HEK293 (cell line): Measurements from ENCODE around the gene ARPIN.

ENCODE experiments used
- CTCF ChIA-PET: fragments of 350-600 bp; formaldehyde crosslinking; extraction: SDS; loops from one replicate; lab custom pipeline; 2021; ENCODE audit warnings: antibody characterized with exemption; lab: Yijun Ruan, JAX
- POLR2A ChIA-PET: fragments of 300-600 bp; formaldehyde crosslinking; extraction: SDS; loops from one replicate; lab custom pipeline; 2020; ENCODE audit warnings: antibody characterized with exemption, inconsistent platforms; lab: Yijun Ruan, JAX
- H3K27ac ChIP-seq: fragments of 200-500 bp; sonication (Bioruptor generic); 2 replicates; pipeline ENCODE4 v1.5.1; 2014; ENCODE audit warnings: low read depth, low read length, control low read depth, inconsistent platforms; ENCODE audit errors: extremely low read depth
- H3K36me3 ChIP-seq, 2 experiments: fragments of 200-500 bp in 1 of 2; sonication (Bioruptor generic) in 1 of 2; 1 replicate in 1 of 2; 2 replicates in 1 of 2; pipeline ENCODE4 v1.5.1; 2014 to 2017; ENCODE audit warnings: inconsistent platforms in 2 of 2, low read length in 2 of 2; ENCODE audit not compliant: control insufficient read depth in 2 of 2, insufficient read depth in 1 of 2
- H3K4me1 ChIP-seq: fragments of 200-500 bp; sonication (Bioruptor generic); 2 replicates; pipeline ENCODE4 v1.5.1; 2014; ENCODE audit warnings: mild to moderate bottlenecking, low read length, inconsistent platforms; ENCODE audit not compliant: control insufficient read depth, insufficient read depth
- H3K4me3 ChIP-seq: 2 replicates; pipeline ENCODE4 v1.5.1; 2011; ENCODE audit warnings: low read depth, mild to moderate bottlenecking, control low read depth, low read length, moderate library complexity
- H3K9me3 ChIP-seq: fragments of 200-500 bp; sonication (Bioruptor generic); 2 replicates; pipeline ENCODE4 v1.5.1; 2014; ENCODE audit warnings: low read depth, low read length, inconsistent platforms; ENCODE audit not compliant: control insufficient read depth, insufficient read depth
- CTCF ChIP-seq: fragments of 450-650 bp; formaldehyde crosslinking; IDR thresholded peaks from 2 replicates; pipeline ENCODE4 v1.5.1; 2016; ENCODE audit warnings: missing biosample characterization, missing genetic modification characterization
- GLIS2 ChIP-seq: fragments of 450-650 bp; formaldehyde crosslinking; IDR thresholded peaks from 2 replicates; pipeline ENCODE4 v1.5.1; 2016; ENCODE audit warnings: missing biosample characterization, missing genetic modification characterization
- INSM2 ChIP-seq: fragments of 450-650 bp; formaldehyde crosslinking; IDR thresholded peaks from 2 replicates; pipeline ENCODE4 v1.5.1; 2016; ENCODE audit warnings: missing biosample characterization, missing genetic modification characterization
- KLF16 ChIP-seq: fragments of 450-650 bp; formaldehyde crosslinking; IDR thresholded peaks from 2 replicates; pipeline ENCODE4 v1.5.1; 2017; ENCODE audit warnings: missing biosample characterization, missing genetic modification characterization
- MZF1 ChIP-seq: fragments of 450-650 bp; formaldehyde crosslinking; IDR thresholded peaks from 2 replicates; pipeline ENCODE4 v1.5.1; 2017; ENCODE audit warnings: missing biosample characterization, missing genetic modification characterization, borderline replicate concordance
- TRIM28 ChIP-seq: IDR thresholded peaks from 2 replicates; pipeline ENCODE4 v1.6.1; 2011; ENCODE audit warnings: low read length, control low read depth, borderline replicate concordance
- ZFHX2 ChIP-seq: fragments of 450-650 bp; formaldehyde crosslinking; conservative IDR thresholded peaks from 2 replicates; pipeline ENCODE4 v1.5.1; 2016; ENCODE audit warnings: missing biosample characterization, missing genetic modification characterization
- ZNF121 ChIP-seq: fragments of 450-650 bp; formaldehyde crosslinking; IDR thresholded peaks from 2 replicates; pipeline ENCODE4 v1.5.1; 2016; ENCODE audit warnings: missing biosample characterization, missing genetic modification characterization
- ZNF146 ChIP-seq: fragments of 450-650 bp; formaldehyde crosslinking; IDR thresholded peaks from 2 replicates; pipeline ENCODE4 v1.5.1; 2016; ENCODE audit warnings: missing biosample characterization, missing genetic modification characterization
- ZNF2 ChIP-seq: fragments of 450-650 bp; formaldehyde crosslinking; IDR thresholded peaks from 2 replicates; pipeline ENCODE4 v1.5.1; 2016; ENCODE audit warnings: missing biosample characterization, missing genetic modification characterization
- ZNF211 ChIP-seq: fragments of 450-650 bp; formaldehyde crosslinking; IDR thresholded peaks from 2 replicates; pipeline ENCODE4 v1.5.1; 2016; ENCODE audit warnings: low read depth, missing biosample characterization, missing genetic modification characterization
- ZNF341 ChIP-seq: fragments of 450-650 bp; formaldehyde crosslinking; IDR thresholded peaks from 2 replicates; pipeline ENCODE4; 2016; ENCODE audit warnings: low read depth, missing biosample characterization, missing genetic modification characterization
- ZNF521 ChIP-seq: fragments of 450-650 bp; formaldehyde crosslinking; IDR thresholded peaks from 2 replicates; pipeline ENCODE4 v1.5.1; 2017; ENCODE audit warnings: missing biosample characterization, mild to moderate bottlenecking, missing genetic modification characterization
- ZNF555 ChIP-seq: fragments of 450-650 bp; formaldehyde crosslinking; conservative IDR thresholded peaks from 2 replicates; pipeline ENCODE4 v1.5.1; 2017; ENCODE audit warnings: missing biosample characterization, mild to moderate bottlenecking, missing genetic modification characterization, inconsistent platforms
- ZNF610 ChIP-seq: fragments of 450-650 bp; formaldehyde crosslinking; IDR thresholded peaks from 2 replicates; pipeline ENCODE4 v1.5.1; 2016; ENCODE audit warnings: missing biosample characterization, missing genetic modification characterization, borderline replicate concordance
- ZNF621 ChIP-seq: fragments of 450-650 bp; formaldehyde crosslinking; IDR thresholded peaks from 2 replicates; pipeline ENCODE4 v1.5.1; 2017; ENCODE audit warnings: missing biosample characterization, missing genetic modification characterization
- ZNF76 ChIP-seq: fragments of 450-650 bp; formaldehyde crosslinking; IDR thresholded peaks from 2 replicates; pipeline ENCODE4; 2016; ENCODE audit warnings: low read depth, missing biosample characterization, missing genetic modification characterization, borderline replicate concordance
- ZNF768 ChIP-seq: fragments of 450-650 bp; formaldehyde crosslinking; IDR thresholded peaks from 2 replicates; pipeline ENCODE4 v1.5.1; 2018; ENCODE audit warnings: missing biosample characterization, mild to moderate bottlenecking, missing genetic modification characterization
- ZNF777 ChIP-seq: fragments of 450-650 bp; formaldehyde crosslinking; IDR thresholded peaks from 2 replicates; pipeline ENCODE4 v1.5.1; 2017; ENCODE audit warnings: missing biosample characterization, missing genetic modification characterization, borderline replicate concordance
- ZNF791 ChIP-seq: fragments of 450-650 bp; formaldehyde crosslinking; IDR thresholded peaks from 2 replicates; pipeline ENCODE4 v1.5.1; 2016; ENCODE audit warnings: missing biosample characterization, missing genetic modification characterization
- ZNF830 ChIP-seq: fragments of 450-650 bp; IDR thresholded peaks from 2 replicates; pipeline ENCODE4 v1.5.0; 2018; ENCODE audit warnings: missing biosample characterization, missing genetic modification characterization, low read depth, mild to moderate bottlenecking, moderate library complexity
- TF ChIP-seq, protein P1 (sequence below): fragments of 450-650 bp; formaldehyde crosslinking; IDR thresholded peaks from 2 replicates; pipeline ENCODE4 v1.5.1; 2016; ENCODE audit warnings: missing biosample characterization, missing genetic modification characterization
- TF ChIP-seq, protein P2 (sequence below): fragments of 450-650 bp; formaldehyde crosslinking; conservative IDR thresholded peaks from 2 replicates; pipeline ENCODE4 v1.5.1; 2016; ENCODE audit warnings: low read depth, missing biosample characterization, missing genetic modification characterization

ARPIN gene

GRCh38 chr15:89898614-89899294 lies 14.0 kb downstream of the ARPIN start (continued):
- TF ChIP-seq CTCF (tag by site-specific recombination) (peak; percentile 69), ZNF521 (tag by site-specific recombination) (no peak), TRIM28 (no peak), ZNF121 (tag by site-specific recombination) (peak; percentile 92)
- TF ChIP-seq, protein P1, sequence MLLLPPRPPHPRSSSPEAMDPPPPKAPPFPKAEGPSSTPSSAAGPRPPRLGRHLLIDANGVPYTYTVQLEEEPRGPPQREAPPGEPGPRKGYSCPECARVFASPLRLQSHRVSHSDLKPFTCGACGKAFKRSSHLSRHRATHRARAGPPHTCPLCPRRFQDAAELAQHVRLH (tag by site-specific recombination) = no peak

- Histone ChIP-seq H3K9me3 (no peaks in the 10 kb centered on the region), H3K4me3 (no peak overlapping the region), H3K4me1 (peaks cover under 1% of the 10 kb centered on the region; the same call in 1 of the 2 replicates), H3K36me3 (peaks cover 9 to 29% of the 10 kb centered on the region in 2 experiments), H3K27ac (no peak overlapping the region)
- POLR2A ChIA-PET = interaction anchor here (0.6 to 1.8 kb wide), 6 partner anchors 14 to 343 kb away, joined by 3 to 8 read pairs (median 3); partner anchors contain the start of gene ARPIN
- CTCF ChIA-PET = interaction anchor here (0.6 to 3.1 kb wide), 17 partner anchors 9 to 206 kb away, joined by 3 to 41 read pairs (median 4); partner anchors contain the start of gene ARPIN
- TF ChIP-seq ZNF621 (tag by site-specific recombination) (no peak), ZNF768 (tag by site-specific recombination) (no peak), ZNF791 (tag by site-specific recombination) (no peak), ZNF341 (peak; percentile 94), ZFHX2 (tag by site-specific recombination) (no peak), ZNF76 (tag by site-specific recombination) (no peak)
- TF ChIP-seq, protein P2, sequence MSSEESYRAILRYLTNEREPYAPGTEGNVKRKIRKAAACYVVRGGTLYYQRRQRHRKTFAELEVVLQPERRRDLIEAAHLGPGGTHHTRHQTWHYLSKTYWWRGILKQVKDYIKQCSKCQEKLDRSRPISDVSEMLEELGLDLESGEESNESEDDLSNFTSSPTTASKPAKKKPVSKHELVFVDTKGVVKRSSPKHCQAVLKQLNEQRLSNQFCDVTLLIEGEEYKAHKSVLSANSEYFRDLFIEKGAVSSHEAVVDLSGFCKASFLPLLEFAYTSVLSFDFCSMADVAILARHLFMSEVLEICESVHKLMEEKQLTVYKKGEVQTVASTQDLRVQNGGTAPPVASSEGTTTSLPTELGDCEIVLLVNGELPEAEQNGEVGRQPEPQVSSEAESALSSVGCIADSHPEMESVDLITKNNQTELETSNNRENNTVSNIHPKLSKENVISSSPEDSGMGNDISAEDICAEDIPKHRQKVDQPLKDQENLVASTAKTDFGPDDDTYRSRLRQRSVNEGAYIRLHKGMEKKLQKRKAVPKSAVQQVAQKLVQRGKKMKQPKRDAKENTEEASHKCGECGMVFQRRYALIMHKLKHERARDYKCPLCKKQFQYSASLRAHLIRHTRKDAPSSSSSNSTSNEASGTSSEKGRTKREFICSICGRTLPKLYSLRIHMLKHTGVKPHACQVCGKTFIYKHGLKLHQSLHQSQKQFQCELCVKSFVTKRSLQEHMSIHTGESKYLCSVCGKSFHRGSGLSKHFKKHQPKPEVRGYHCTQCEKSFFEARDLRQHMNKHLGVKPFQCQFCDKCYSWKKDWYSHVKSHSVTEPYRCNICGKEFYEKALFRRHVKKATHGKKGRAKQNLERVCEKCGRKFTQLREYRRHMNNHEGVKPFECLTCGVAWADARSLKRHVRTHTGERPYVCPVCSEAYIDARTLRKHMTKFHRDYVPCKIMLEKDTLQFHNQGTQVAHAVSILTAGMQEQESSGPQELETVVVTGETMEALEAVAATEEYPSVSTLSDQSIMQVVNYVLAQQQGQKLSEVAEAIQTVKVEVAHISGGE (tag by site-specific recombination) = no peak
Observed at GRCh38 chr15:89898146-89898545, 14.6 kb downstream of the ARPIN start.

GRCh38 chr15:89893696-89894447 lies 18.9 kb downstream of the ARPIN start, which contains the start of gene AP3S2:
Gene AP3S2, minus strand, starts transcription at chr15:89893994. Its CDS starts 45 bp downstream, at chr15:89893949.
- Histone ChIP-seq H3K9me3 (no peaks in the 10 kb centered on the region), H3K4me3 (peak within 1 kb of the TSS; percentile 64), H3K27ac (peak within 1 kb of the TSS; percentile 84), H3K4me1 (peaks cover 3% of the 10 kb centered on the region), H3K36me3 (peaks cover 3 to 8% of the 10 kb centered on the region in 2 experiments)
- ChIA-PET CTCF (interaction anchor here (0.6 to 10.2 kb wide), 3 partner anchors 18 to 132 kb away, joined by 3 to 145 read pairs (median 107); no protein-coding TSS in a partner anchor), POLR2A (interaction anchor here (0.5 to 2.4 kb wide), 22 partner anchors 11 to 559 kb away, joined by 3 to 32 read pairs (median 4); partner anchors contain the start of genes ARPIN, CIB1, GDPGP1 and POLG)
- TF ChIP-seq INSM2 (tag by site-specific recombination) = peak; percentile 95
- no peak for TF ChIP-seq ZNF555 (tag by site-specific recombination)
- peak; percentile 86; the same call in 1 of the 2 replicates for TF ChIP-seq TRIM28
- peak; percentile 92 for TF ChIP-seq ZNF610
- peak; percentile 98 for TF ChIP-seq ZNF2
- TF ChIP-seq ZNF76 (tag by site-specific recombination) = peak; percentile 94
- TF ChIP-seq GLIS2 = peak; percentile 57
- no peak; the same call in none of the 2 replicates for TF ChIP-seq ZNF777 (tag by site-specific recombination)
- TF ChIP-seq MZF1 (tag by site-specific recombination) = peak; percentile 52; the same call in 1 of the 2 replicates
- TF ChIP-seq ZNF830 (tag by site-specific recombination) = no peak
- TF ChIP-seq ZNF621 (tag by site-specific recombination) = no peak
- peak; percentile 96 for TF ChIP-seq KLF16 (tag by site-specific recombination)
- TF ChIP-seq ZNF146 (tag by site-specific recombination) = peak; percentile 90
- TF ChIP-seq ZNF211 (tag by site-specific recombination) = no peak
- peak; percentile 71; the same call in 1 of the 2 replicates for TF ChIP-seq ZNF121 (tag by site-specific recombination)
